Kidney capillary endothelial cell (primary cell): Measurements from ENCODE around the gene PTPRN2.
"Not testable (repeated sequence)": the region's sequence is repeated elsewhere in the genome, so short reads cannot be mapped to it uniquely, and the experiment has no call there.

Experiments used
- DNase-seq: peaks from one replicate; pipeline ENCODE4 v3.0.0-alpha.2; 2018; ENCODE audit warnings: low spot score

PTPRN2 gene

DNA sequence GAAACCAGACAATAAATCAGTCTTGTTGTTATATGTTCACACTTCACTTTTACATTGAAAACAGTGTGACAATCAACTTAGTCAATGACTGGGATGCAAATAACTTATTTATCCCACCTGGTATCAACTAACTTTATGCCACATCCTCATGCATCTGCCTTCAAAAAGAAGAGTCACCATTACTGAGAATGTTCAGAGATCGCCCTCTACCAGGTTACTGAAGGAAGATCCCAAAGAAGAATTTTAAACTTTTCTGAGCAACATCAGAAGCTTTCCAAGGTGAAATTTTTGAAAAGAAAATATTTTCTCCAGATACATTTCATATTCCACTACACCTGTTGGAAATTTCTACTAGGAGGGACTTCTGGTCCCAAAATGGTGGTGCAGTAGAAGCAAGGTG lies 359.5 kb downstream of the PTPRN2 start:
- no peak for DNase-seq

DNA sequence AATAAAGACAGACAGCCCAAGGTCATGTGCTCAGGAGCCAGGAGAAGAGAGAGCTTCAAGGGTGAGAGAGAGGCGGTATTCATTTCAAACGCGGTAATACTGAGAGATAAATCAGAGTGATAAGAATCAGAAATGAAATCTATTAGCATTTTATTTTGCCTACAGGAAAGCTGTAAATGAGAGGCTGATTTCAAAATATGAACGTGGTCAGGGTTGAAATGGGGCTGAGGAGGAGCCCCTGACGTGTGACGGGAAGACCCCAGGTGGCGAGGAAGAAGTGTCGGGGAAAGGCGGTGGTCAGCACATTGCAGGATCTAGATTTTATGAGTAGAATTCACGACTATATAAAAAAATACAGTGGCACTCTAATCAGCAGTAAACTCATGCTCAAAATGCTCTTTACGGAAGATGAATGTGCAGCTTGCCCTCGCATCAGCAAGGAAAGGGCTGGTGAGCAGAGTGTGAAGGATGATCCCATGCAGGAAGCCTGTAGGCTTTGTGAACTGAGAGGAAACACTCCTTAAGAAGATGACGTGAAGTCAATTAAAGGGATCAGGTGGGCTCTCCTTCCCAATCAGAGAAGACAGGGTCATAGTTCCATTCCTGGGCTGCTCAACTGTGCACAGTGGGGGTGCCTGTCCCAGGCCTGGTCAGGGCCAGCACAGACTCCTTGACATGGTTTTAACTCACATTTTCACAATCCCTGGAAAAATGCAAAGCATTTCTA lies 360.2 kb downstream of the PTPRN2 start:
- no peak for DNase-seq

DNA sequence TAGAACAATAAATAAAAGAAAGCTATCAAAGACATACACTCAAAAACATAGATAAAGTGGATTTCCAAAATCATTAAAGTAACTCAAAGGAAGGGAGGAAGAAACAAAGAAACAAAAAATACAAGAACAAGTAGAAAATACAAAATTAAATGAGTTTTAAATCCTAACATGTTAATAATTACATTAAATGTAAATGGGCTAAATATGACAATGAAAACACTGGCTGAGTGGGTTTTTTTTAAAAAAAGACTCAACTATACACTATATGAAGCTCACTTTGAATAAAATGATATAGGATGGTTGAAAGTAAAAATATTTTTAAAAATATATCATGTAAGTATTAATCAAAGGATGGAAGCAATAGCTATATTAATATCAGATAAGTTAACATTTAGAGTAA lies 371.4 kb downstream of the PTPRN2 start:
- no peak for DNase-seq

DNA sequence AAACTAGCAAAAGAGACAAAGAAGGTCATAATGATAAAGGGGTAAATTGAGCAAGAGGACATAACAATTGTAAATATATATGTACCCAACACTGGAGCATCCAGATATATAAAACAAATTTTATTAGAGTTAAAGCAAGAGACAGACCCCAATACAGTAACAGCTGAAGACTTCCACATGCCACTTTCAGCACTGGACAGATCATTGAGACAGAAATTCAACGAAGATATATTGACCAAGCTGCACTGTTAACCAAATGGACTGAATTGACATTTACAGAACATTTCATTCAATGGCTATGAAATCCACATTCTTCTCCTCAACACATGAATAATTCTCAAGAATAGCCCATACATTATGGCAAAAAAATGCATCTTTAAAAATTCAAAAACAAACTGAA lies 378.2 kb downstream of the PTPRN2 start:
- no peak for DNase-seq

DNA sequence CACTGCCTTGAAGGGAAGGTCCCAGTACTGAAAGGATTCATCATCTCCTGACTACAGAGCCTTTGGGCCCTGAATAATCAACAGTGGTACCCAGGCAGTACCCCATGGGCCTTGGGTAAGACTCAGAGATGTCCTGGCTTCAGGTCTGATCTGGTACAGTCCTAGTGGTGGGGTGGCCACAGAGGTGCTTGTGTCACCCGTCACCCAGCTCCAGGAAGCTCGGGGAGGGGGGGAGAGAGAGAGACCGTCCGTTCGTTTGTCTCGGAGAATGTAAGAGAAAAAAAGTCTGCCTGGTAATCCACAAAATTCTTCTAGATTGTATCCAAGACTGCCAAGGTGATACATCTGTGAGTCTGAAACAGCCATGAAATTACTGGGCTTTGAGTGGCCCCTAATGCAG lies 381.3 kb downstream of the PTPRN2 start:
- no peak for DNase-seq

DNA sequence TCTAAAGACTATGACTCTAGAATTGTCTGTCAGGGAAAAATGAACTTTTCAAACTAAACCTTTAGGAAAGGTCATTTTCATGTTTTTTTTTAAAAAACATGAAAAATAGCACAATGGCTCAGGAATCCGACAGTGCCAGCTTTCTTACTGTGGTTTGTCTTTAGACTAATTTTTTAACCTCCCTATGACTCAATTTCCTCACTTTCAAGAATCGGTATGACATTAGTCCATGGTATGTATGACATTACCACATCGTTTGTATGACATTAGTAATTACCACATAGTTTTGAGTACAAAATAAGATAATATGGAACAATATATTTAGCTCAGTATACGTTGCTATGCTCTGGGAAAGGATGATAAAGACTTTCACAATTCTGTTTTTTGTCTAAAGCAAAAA lies 383.2 kb downstream of the PTPRN2 start:
- peak; percentile 7 for DNase-seq

DNA sequence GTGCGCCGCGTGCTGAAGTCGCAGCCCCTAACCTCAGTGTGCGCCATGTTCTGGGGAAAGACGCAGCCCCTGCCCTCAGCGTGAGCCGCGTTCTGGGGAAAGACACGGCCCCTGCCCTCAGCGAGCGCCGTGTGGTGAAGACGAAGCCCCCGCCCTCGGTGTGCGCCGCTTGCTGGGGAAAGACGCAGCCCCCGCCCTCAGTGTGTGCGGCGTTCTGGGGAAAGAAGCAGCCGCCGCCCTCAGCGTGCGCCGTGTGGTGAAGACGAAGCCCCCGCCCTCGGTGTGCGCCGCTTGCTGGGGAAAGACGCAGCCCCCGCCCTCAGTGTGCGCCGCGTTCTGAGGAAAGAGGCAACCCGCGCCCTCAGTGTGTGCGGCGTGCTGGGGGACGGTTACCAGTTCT lies 383.7 kb downstream of the PTPRN2 start:
- DNase-seq, result not testable (repeated sequence)

DNA sequence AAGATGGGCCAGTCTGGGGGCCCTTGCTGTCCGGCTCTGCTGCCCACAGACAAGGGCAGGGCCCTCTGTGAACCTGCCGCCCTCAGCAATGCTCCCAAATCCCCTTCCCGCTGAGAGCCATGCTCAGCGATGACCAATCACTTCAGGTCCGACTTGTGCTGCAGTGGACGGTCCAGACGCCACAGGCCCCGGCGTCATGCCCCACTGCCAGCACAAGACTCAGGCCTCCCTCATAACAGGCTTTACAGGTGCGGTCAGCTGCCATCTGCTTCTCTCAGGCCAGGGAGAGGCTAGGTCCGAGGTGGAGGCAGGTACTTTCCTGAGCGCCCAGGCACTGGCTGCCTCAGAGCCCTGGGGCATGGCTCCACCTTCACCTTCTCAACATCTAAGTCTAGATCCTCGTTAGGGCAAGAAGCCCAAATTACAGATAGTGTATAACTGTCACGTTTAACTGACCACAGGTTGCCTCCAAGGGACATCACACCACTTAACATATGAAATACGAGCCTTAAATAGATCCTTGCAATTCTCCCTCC lies 393.2 kb downstream of the PTPRN2 start:
- DNase-seq, result no peak

DNA sequence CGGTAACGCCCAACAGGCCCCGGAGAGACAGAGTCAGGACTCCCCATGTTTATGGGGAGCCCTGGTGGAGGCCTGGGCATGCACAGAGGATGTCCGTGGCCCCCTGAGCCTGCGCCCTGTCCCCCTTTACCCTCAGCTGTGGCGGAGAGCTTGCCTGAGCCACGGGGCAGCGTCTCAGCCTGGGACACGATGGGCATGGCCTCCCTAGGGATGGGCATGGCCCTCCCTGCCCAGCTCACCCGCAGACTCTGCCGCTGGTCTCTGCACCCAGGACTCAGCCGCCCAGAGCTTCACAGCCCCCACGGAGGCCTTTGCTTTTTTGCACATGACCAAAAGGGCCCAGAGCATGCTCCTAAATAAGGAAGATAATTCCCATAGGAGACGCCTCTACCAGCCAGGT lies 394.2 kb downstream of the PTPRN2 start:
- no peak for DNase-seq

DNA sequence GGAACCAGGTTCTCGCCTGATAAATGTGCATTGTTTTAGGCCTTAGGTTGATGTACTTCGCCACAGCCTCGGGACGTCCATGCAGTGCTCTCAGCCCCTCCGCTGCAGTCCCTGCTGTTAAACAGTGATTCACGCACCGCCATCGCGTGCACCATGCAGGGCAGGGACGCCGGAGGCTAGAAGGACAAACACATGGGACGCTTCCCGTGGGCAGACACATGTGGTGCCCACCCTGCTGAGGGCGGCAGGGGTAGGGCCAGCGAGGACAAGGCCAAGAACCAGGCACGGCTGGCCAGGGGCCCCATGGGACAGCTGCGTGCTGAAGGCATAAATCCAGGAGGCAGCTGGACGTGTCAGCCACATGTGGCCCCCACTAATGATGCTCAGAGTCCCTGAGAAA lies 394.7 kb downstream of the PTPRN2 start:
- no peak for DNase-seq

DNA sequence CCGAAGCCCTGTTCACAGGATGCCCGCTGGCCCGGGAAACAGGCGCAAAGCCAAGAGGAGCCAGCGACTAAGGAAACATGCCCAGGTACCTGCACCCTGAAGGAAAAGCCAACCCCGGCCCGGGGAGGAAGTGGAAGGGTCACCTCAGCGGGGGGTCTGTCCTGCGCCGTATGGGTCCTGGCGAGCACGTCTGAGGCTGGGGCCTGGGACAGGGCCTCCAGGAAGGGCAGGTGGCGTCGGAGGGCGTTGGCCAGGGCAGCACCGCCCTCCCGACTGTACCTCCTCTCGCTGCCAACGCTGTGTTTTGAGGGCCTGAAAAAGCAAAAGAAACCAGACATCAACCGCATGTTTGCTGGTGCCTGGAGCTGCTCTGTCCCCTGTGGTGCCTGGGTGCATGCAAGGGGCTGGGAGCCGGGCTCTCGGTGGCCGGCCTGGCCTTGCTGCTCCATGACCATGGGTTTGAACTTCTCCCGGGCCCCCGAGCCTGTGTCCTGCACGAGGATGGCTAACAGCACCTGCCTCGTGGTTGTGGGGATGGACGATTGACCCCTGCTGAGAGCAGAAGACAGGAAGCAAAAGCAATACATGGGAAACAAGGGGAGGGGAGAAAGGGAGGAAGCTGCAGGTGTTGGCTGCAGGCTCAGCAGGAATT lies 395.3 kb downstream of the PTPRN2 start:
- DNase-seq, result no peak

DNA sequence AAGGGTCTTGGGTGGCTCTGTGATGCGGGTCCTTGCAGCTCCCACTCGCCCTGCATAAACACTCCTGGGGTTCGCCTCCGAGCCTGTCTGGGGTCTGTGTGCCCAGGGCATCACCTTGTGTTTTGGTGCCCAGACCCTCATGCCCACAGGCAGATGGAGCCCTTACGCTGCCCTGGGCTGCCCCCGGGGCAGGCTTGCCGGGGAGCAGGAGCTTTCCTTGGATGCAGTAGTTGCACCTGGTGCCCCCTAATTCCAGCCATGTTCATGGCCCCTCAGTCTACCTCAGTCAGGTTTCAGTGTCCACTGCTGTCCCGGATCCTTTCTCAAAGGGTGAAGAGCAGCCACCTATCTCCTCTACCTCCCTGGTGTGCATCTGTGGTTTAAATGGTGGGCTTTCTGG lies 396.0 kb downstream of the PTPRN2 start:
- no peak for DNase-seq

DNA sequence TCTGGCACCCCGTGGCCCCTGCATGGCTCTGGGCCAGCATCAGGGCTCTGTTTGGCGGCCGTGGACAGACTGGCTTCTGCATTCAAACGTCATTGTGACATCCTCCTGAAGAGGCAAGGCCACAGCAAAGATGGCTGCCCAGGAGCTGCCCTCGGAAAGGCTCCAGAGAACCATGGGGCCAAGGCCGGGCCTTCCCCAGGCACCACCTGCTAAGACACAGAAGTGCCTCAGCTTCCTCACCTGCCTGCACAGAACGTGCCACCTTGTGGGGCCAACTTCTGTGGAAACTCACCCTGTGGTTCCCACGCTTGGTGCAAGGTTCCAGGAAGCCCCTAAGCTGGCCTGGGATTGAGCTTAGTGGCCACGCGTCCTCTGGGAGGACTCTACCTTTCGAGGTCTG lies 396.9 kb downstream of the PTPRN2 start:
- DNase-seq, result no peak

DNA sequence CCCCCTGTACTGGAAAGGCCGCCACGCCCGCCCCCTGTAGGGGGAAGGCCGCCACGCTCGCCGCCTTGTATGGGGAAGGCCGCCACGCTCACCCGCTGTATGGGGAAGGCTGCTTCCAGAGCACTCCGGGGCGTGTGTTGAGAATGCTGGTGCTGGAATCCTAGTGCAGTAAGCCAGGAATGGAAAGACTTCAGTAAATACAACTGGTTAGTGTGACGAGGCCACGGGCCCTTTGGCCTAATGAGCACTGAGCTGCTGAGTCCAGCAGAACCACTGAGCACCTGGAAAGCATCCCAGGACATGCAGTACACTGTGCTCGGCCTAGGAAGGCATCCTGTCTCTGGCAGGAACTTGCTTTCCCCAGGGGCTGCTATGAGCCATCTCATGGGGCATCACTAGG lies 398.9 kb downstream of the PTPRN2 start:
- DNase-seq, result no peak

DNA sequence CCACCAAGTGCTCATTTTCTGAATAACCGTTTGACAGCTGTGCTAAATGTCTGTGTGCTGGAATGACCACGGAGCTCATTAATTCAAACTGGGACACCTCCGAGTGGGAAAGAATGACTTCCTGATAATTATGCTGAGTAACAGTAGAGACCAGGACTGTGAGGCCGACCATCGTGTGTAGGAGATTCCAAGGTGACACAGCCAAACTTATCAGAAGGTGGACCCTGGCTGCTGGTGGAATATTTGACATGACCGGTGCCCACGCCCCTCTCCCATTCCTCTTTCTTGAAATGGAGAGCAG lies 400.0 kb downstream of the PTPRN2 start:
- DNase-seq, result no peak

DNA sequence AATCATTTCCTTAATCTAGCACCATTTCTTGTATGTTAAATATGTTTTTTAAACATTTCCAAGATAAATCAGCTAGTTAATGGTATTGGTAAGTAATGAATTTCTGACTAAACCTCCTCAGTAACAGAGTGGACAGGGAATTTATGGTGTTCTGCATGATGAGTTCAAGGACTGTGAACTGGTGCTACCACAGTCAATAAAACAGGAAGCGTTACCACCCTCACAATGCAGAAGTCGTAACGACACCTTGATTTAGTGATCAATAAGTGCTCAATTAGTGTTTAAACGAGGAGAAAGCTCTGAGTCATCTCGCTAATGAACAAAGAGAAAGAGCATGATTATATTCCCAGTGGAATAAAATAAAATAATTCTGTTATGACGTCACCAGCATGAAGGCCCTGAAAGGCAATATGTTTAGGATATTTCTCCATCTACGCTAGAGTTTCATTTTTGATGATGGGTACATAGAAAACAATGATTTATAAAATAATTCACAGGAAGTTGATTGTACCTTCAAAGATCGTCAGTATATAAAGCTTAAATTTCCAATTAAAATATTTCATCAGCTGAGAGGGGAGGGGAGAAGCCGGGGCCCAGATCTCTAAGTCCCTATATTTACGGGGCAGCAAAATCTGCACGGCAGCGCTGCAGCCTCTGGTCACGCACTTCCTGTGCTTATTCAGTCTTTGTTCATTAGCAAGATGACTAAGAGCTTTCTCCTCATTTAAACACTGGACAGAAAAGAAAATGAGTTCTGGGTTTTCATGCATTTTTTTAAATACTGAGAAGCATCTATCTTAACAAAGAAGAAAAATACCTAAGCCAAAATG lies 400.5 kb downstream of the PTPRN2 start:
- DNase-seq, result peak; percentile 7

DNA sequence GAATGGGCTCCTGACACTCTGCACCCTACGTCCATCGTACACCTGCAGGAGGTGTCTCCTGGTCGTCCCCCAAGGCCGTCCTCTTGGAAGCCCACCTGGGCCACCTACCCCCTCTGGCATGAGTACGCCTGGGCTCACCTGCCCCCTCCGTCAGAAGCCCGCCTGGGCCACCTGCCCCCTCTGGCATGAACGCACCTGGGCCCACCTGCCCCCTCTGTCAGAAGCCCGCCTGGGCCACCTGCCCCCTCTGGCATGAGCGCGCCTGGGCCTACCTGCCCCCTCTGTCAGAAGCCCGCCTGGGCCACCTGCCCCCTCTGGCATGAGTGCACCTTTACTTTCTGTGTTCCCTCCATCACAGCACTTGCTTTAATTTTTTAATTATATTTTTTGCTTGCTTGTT lies 401.2 kb downstream of the PTPRN2 start:
- no peak for DNase-seq

DNA sequence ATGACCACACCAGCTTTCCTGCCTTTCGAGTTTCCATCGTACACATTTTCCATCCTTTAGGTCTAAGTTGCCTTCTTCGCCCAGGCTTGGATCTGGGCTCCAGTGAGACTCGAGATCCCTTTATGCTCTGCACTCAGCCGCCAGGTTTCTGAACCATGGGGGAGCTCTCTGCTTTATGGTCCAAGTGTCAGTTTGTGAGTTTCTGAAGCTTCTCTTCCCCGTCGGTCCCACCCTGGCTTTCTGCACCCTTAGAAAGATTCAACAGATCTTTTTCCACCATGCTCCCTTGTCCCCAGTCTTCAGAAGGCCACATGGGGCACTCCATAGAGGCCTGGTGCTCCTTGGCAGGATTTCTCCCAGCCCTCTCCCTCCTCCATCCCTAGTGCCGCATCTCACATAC lies 402.0 kb downstream of the PTPRN2 start:
- DNase-seq, result no peak

DNA sequence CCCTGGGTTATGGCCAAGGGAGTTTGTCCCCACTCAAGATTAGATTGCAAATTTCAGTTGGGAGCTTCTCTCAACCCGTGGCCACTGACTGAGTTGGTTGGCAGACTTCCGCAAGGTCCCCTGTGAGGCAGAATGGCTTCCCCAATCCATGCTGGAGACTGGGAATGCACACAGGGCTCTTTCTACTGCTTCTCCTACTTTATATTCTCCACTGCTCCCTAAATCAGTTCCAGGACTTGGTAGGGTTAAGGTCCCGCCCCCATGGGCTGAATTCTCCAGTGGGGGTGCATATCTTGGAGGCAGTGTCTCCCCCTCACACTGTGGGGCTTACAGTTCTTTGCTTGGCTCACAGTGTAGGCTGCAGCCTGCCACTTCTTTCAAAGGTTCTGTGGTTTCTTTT lies 404.2 kb downstream of the PTPRN2 start:
- DNase-seq, result no peak

DNA sequence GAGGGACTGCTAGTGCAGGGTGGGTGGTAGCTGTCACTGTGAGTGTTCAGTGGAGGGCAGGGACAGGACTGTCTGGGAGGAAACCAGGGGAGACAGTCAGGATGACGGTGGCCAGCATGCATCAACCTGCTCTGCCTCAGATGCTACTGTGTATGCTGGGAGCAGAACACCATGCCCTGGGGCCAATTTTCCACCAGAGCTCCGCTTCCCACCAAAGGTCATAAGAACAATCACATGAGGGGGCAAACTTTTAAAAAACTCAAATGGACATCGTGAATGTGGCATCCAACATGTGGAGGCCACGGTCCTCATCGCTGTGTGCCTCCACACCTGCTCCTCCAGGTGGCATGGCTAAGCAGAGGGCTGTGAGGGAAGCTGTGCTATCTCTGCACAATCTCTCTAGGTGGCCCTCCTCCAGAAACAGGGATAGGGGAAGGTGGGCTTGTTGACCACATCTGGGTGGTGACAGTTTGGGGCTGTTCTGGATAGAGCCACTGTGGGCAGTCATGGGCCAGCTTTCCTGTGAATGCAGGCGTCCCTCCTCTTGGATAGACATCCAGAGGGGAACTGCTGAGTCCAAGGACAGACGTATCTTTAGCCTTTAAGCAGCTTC lies 411.0 kb downstream of the PTPRN2 start:
- no peak for DNase-seq

DNA sequence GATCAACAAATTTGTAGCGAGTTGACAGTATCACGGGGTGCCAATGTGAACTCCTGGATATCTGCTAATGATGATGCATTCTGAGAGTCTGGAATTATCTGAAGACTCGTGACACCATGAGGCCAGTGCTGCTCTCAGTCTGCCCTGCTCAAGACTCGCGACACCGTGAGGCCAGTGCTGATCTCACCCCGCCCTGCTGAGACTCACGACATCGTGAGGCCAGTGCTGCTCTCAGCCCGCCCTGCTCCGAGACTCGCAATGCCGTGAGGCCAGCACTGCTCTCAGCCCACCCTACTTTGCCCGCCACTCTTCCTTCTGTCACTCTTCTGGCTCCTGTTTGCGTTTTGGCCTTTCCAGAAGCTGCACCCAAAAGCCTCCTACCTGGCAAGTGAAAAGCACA lies 411.8 kb downstream of the PTPRN2 start:
- no peak for DNase-seq

DNA sequence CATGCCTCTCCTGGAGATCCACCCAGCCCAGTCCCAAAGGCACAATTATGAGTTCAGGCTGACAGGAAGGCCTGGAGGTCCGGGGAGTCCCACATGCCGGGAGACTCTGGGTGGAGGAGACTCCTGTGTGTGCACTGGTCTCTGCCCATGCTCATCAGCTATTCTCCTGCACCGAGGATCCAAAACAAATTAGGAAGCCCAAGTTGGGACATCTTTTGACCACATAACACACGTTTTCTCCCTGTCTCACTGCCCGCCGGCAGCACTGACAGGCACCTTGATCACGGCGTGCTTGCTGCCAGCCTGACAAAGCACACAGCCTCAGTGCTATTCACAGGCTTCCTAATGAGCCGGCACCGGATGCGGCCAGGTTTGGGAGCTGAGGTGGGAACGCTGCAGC lies 412.7 kb downstream of the PTPRN2 start:
- no peak for DNase-seq

DNA sequence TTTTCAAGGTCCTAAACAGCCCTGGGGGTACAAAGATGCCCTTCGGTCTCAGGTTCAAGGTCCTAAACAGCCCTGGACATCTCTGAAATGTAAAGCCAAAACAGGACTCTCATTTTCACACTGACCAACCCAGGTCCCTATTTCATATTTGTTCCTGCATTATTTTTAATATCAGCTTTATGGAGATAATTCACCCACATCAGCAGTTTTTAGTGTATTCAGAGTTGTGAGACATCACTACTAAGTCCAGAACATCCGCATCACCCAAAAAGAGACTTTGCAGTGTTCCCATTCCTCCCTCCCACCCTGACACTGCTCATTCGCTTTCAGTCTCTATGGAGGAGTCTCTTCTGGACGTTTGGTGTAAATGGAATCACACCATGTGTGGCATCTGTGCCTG lies 420.2 kb downstream of the PTPRN2 start:
- no peak for DNase-seq
